Natural killer cell (primary cell): ENCODE data around the gene NSMCE3. TPM values are rescaled to one million over a fixed set of nuclear protein-coding genes. Genes with fewer than 3 reads are reported as not detected.

ENCODE experiments used
- ATAC-seq, 3 donors: fragments of 150-1000 bp in 2 of 3; fragments of 200-7000 bp in 1 of 3; cut with Tn5 transposase; 1 replicate in 1 of 3; 2 replicates in 2 of 3; pipeline ENCODE4 v1.10.0; 2021; ENCODE audit warnings: mild to moderate bottlenecking in 2 of 3, moderate library complexity in 2 of 3
- DNase-seq, 2 donors: peaks; one replicate each; pipeline versions ENCODE4 v3.0.0 to v3.0.0-alpha.2; 2013 to 2021; ENCODE audit warnings: mixed read lengths in 1 of 2
- H3K27ac ChIP-seq: one replicate; pipeline ENCODE4 v1.5.1; 2013; ENCODE audit warnings: mild to moderate bottlenecking, low read length
- H3K27me3 ChIP-seq: one replicate; pipeline ENCODE4 v1.6.1; 2013; ENCODE audit warnings: low read length; ENCODE audit not compliant: control insufficient read depth, insufficient read depth
- H3K36me3 ChIP-seq: one replicate; pipeline ENCODE4 v1.6.1; 2013; ENCODE audit warnings: low read length; ENCODE audit not compliant: control insufficient read depth, insufficient read depth
- H3K4me1 ChIP-seq: one replicate; pipeline ENCODE4 v1.6.1; 2013; ENCODE audit warnings: low read length; ENCODE audit not compliant: control insufficient read depth, insufficient read depth
- H3K4me3 ChIP-seq: one replicate; pipeline ENCODE4 v1.5.1; 2013; ENCODE audit warnings: low read length
- H3K9me3 ChIP-seq: one replicate; pipeline ENCODE4 v1.6.1; 2013; ENCODE audit warnings: low read length; ENCODE audit not compliant: control insufficient read depth, insufficient read depth
- H3K27ac Mint-ChIP-seq, 2 donors: one replicate each; pipeline ENCODE4 v1.8.0; 2022; ENCODE audit warnings: mild to moderate bottlenecking in 2 of 2, mixed read lengths in 2 of 2, moderate library complexity in 1 of 2
- H3K27me3 Mint-ChIP-seq, 2 donors: one replicate each; pipeline ENCODE4 v1.8.0; 2022; ENCODE audit warnings: low read depth in 2 of 2, mixed read lengths in 2 of 2
- H3K36me3 Mint-ChIP-seq: one replicate; pipeline ENCODE4 v1.8.0; 2022; ENCODE audit warnings: mixed read lengths
- H3K4me1 Mint-ChIP-seq, 2 donors: one replicate each; pipeline ENCODE4 v1.8.0; 2022; ENCODE audit warnings: mixed read lengths in 2 of 2
- H3K4me3 Mint-ChIP-seq: one replicate; pipeline ENCODE4 v1.8.0; 2022; ENCODE audit warnings: mild to moderate bottlenecking, moderate library complexity, mixed read lengths
- H3K9me3 Mint-ChIP-seq, 2 donors: one replicate each; pipeline ENCODE4 v1.8.0; 2022; ENCODE audit warnings: mixed read lengths in 2 of 2
- WGBS: methylation state at CpG from one replicate; pipeline ENCODE4 v1.1.7; 2013; ENCODE audit warnings: missing lambda C conversion rate; ENCODE audit not compliant: insufficient coverage; 5-methylcytosine and 5-hydroxymethylcytosine counted together
- intact Hi-C: fragments of 100-400 bp; cut with micrococcal nuclease; formaldehyde crosslinking; loops from one replicate; pipeline ENCODE4 v1.14.2; 2022
- total RNA-seq, 4 donors: library from RNA; stranded (reverse); fragments of 120-200 nt in 1 of 4; gene quantifications; one replicate each; pipeline versions ENCODE4 v1.2.3 to v1.2.4, GENCODE V29; 2013 to 2022
- TF ChIP-seq, protein P1 (sequence below): fragments of 200-600 bp; IDR thresholded peaks from one replicate; pipeline ENCODE4 v1.8.0; 2022; ENCODE audit warnings: antibody characterized with exemption

The NSMCE3 gene
- total RNA-seq, 3 donors from 2014 or later (not counting 1 experiment from before 2014, with no cell fraction given), result 20.6 to 28.0 (median 22.0) TPM

DNA sequence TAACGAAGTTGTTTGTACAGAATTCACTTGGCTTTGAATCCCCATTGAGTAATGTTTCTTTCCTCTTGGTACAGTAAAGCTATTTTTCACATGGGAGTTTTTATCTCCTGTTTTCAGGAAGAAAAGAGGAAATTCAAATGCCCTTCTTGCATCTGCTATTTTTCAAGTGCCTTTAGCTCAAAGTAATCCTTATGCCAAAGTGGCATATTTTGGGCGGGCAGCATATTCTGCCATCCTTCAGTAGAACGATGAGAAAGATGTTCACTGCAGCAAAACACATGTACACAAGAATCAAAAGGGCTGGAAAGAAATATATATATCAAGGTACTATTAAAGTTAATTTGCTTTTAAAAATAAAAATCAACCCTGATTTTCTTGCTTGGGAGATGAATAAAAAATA is 5.3 kb upstream of the NSMCE3 start:
- H3K27me3 ChIP-seq, result no peaks in the 10 kb centered on the region
- Mint-ChIP-seq H3K4me1 (peaks cover 8 to 9% of the 10 kb centered on the region in 2 donors), H3K27me3 (peaks cover 3 to 11% of the 10 kb centered on the region in 2 donors), H3K36me3 (no peaks in the 10 kb centered on the region), H3K9me3 (no peaks in the 10 kb centered on the region), H3K4me3 (no peak overlapping the region), H3K27ac (no peak overlapping the region)
- H3K4me3 ChIP-seq, result no peak overlapping the region
- no peaks in the 10 kb centered on the region for H3K9me3 ChIP-seq
- DNase-seq (no peak), ATAC-seq (no peak)
- no peaks in the 10 kb centered on the region for H3K36me3 ChIP-seq
- whole genome bisulfite sequencing, result 54% methylated on average over 2 of the region's 3 CpGs
- no peaks in the 10 kb centered on the region for H3K4me1 ChIP-seq
- no peak overlapping the region for H3K27ac ChIP-seq
- TF ChIP-seq, protein P1, sequence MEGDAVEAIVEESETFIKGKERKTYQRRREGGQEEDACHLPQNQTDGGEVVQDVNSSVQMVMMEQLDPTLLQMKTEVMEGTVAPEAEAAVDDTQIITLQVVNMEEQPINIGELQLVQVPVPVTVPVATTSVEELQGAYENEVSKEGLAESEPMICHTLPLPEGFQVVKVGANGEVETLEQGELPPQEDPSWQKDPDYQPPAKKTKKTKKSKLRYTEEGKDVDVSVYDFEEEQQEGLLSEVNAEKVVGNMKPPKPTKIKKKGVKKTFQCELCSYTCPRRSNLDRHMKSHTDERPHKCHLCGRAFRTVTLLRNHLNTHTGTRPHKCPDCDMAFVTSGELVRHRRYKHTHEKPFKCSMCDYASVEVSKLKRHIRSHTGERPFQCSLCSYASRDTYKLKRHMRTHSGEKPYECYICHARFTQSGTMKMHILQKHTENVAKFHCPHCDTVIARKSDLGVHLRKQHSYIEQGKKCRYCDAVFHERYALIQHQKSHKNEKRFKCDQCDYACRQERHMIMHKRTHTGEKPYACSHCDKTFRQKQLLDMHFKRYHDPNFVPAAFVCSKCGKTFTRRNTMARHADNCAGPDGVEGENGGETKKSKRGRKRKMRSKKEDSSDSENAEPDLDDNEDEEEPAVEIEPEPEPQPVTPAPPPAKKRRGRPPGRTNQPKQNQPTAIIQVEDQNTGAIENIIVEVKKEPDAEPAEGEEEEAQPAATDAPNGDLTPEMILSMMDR, result no peak
- intact Hi-C loops, result no loop called here

DNA sequence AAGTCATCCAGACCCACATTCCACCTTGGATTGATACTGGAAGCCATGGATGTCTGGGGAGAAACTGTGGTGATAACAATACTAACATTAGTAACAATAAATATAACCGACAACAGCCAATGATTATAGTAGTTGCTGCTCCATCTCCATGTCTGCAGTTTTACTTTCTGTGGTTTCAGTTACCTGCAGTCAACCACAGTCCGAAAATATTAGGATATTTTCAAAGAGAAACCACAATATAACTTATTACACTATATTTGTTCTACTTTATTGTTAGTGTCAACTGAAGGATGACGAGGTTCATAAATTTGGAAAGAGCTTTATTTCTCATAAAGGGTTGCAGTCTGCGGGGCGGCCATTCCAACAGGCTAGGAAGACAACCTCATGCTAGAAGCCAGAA is 2.6 kb upstream of the NSMCE3 start:
- Histone ChIP-seq H3K9me3 (no peaks in the 10 kb centered on the region), H3K36me3 (no peaks in the 10 kb centered on the region), H3K4me3 (no peak overlapping the region), H3K27me3 (no peaks in the 10 kb centered on the region), H3K4me1 (peaks cover 9% of the 10 kb centered on the region), H3K27ac (no peak overlapping the region)
- no peak overlapping the region for H3K4me3 Mint-ChIP-seq
- H3K9me3 Mint-ChIP-seq, result no peaks in the 10 kb centered on the region
- ATAC-seq (no peak), DNase-seq (no peak)
- H3K4me1 Mint-ChIP-seq, result peaks cover 32 to 33% of the 10 kb centered on the region in 2 donors
- intact Hi-C loops, result no loop called here
- H3K27me3 Mint-ChIP-seq, result peaks cover 2 to 8% of the 10 kb centered on the region in 2 donors
- H3K27ac Mint-ChIP-seq, result peak overlapping the region in 1 of 2 donors; percentile 27
- TF ChIP-seq, protein P1, result no peak
- H3K36me3 Mint-ChIP-seq, result no peaks in the 10 kb centered on the region
- 100% methylated on average over 3 of the region's 5 CpGs for WGBS

DNA sequence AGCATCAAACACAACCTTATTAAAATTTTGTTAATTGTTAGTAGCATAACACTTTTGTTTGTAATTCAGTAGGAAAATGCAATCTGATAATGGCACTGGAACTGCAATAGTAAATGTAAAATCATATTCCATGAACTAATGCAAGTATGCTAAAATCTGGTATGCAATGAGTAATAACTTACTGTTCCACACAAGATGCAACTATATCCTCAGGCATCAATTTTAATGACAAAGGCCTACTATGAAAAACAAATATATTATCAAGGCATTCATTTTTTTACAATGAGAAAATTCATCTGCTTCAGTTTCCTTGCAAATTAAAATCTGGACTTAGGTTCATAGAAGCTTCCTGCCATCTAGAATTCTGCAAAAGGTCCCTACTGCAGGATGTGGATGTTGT is 1.4 kb upstream of the NSMCE3 start:
- Histone ChIP-seq H3K9me3 (no peaks in the 10 kb centered on the region), H3K4me1 (peaks cover 9% of the 10 kb centered on the region), H3K27ac (peak overlapping the region; percentile 98), H3K27me3 (no peaks in the 10 kb centered on the region), H3K36me3 (no peaks in the 10 kb centered on the region), H3K4me3 (no peak overlapping the region)
- H3K9me3 Mint-ChIP-seq, result no peaks in the 10 kb centered on the region
- intact Hi-C loops, result no loop called here
- DNase-seq (no peak), ATAC-seq (no peak)
- H3K4me1 Mint-ChIP-seq, result peaks cover 45% of the 10 kb centered on the region in 2 donors
- peaks cover 0 to 2% of the 10 kb centered on the region in 2 donors for H3K27me3 Mint-ChIP-seq
- H3K27ac Mint-ChIP-seq, result peak overlapping the region; percentile 94 to 95
- TF ChIP-seq, protein P1, result no peak
- peak overlapping the region; percentile 96 for H3K4me3 Mint-ChIP-seq
- H3K36me3 Mint-ChIP-seq, result no peaks in the 10 kb centered on the region
